IMR-90 (cell line): ENCODE measurements around the gene MS4A13. TPM values are rescaled to one million over a fixed set of nuclear protein-coding genes. Genes with fewer than 3 reads are reported as not detected.

Experiments used
- ATAC-seq: fragments of 200-7000 bp; cut with Tn5 transposase; 2 replicates; pipeline ENCODE4 v1.9.1; 2020; ENCODE audit warnings: low read depth, mild to moderate bottlenecking, moderate library complexity
- BruUV-seq: library from RNA; stranded (reverse); fragments of 400-500 nt; replicated peaks from 2 replicates; lab custom pipeline; 2021; lab: Mats Ljungman, UMichigan
- CTCF ChIA-PET: fragments of 300-600 bp; formaldehyde crosslinking; extraction: SDS; loops from one replicate; lab custom pipeline; 2021; ENCODE audit warnings: antibody characterized with exemption; lab: Yijun Ruan, JAX
- POLR2A ChIA-PET: fragments of 300-600 bp; sonication (Branson Sonifier 250); formaldehyde crosslinking; loops from one replicate; lab custom pipeline; 2022; ENCODE audit warnings: antibody characterized with exemption; ENCODE audit not compliant: unreplicated experiment; lab: Charles Lee
- DNase-seq: peaks from one replicate; pipeline ENCODE4 v3.0.0; 2013
- H2AFZ ChIP-seq: replicated peaks from 2 replicates; pipeline ENCODE3; 2013; ENCODE audit warnings: low read length, mild to moderate bottlenecking; ENCODE audit not compliant: poor library complexity
- H2AK5ac ChIP-seq: 2 replicates; pipeline ENCODE4 v1.6.1; 2013; ENCODE audit warnings: low read depth, low read length, inconsistent platforms
- H2AK9ac ChIP-seq: replicated peaks from 2 replicates; pipeline ENCODE3; 2013; ENCODE audit warnings: mild to moderate bottlenecking, low read depth, low read length, moderate library complexity; ENCODE audit not compliant: poor library complexity
- H2BK120ac ChIP-seq: 2 replicates; pipeline ENCODE4 v1.6.1; 2013; ENCODE audit warnings: low read depth, low read length, inconsistent platforms
- H2BK15ac ChIP-seq: 3 replicates; pipeline ENCODE4 v1.6.1; 2013; ENCODE audit warnings: low read depth, low read length, inconsistent platforms
- H2BK20ac ChIP-seq: 2 replicates; pipeline ENCODE4 v1.6.1; 2013; ENCODE audit warnings: low read depth, mild to moderate bottlenecking, inconsistent platforms, low read length, moderate library complexity
- H2BK5ac ChIP-seq: 2 replicates; pipeline ENCODE4 v1.6.1; 2013; ENCODE audit warnings: mild to moderate bottlenecking, low read depth, low read length, inconsistent platforms; ENCODE audit not compliant: poor library complexity, severe bottlenecking
- H3K14ac ChIP-seq: replicated peaks from 2 replicates; pipeline ENCODE4 v1.6.1; 2013; ENCODE audit warnings: low read depth, low read length, inconsistent platforms
- H3K18ac ChIP-seq: 2 replicates; pipeline ENCODE4 v1.6.1; 2013; ENCODE audit warnings: low read depth, low read length, control low read depth
- H3K23ac ChIP-seq: 2 replicates; pipeline ENCODE4 v1.6.1; 2013; ENCODE audit warnings: low read depth, low read length, inconsistent platforms
- H3K27ac ChIP-seq: 2 replicates; pipeline ENCODE4 v1.5.1; 2013; ENCODE audit warnings: mild to moderate bottlenecking, control low read depth, low read length; ENCODE audit not compliant: insufficient read depth
- H3K27me3 ChIP-seq: 2 replicates; pipeline ENCODE4 v1.6.1; 2013; ENCODE audit warnings: low read length; ENCODE audit not compliant: control insufficient read depth, insufficient read depth
- H3K36me3 ChIP-seq: 2 replicates; pipeline ENCODE4 v1.6.1; 2013; ENCODE audit warnings: low read length, mixed read lengths; ENCODE audit not compliant: control insufficient read depth, insufficient read depth
- H3K4ac ChIP-seq: 2 replicates; pipeline ENCODE4 v1.6.1; 2013; ENCODE audit warnings: low read depth, low read length, inconsistent platforms
- H3K4me1 ChIP-seq: 2 replicates; pipeline ENCODE4 v1.6.1; 2013; ENCODE audit warnings: low read length, mixed read lengths; ENCODE audit not compliant: control insufficient read depth, insufficient read depth
- H3K4me2 ChIP-seq: 2 replicates; pipeline ENCODE4 v1.6.1; 2013; ENCODE audit warnings: low read depth, mild to moderate bottlenecking, control low read depth, low read length, moderate library complexity
- H3K4me3 ChIP-seq: 2 replicates; pipeline ENCODE4 v1.5.1; 2013; ENCODE audit warnings: low read depth, mild to moderate bottlenecking, control low read depth, low read length, moderate library complexity; ENCODE audit not compliant: insufficient read depth
- H3K56ac ChIP-seq: 2 replicates; pipeline ENCODE4 v1.6.1; 2013; ENCODE audit warnings: low read length, inconsistent platforms; ENCODE audit not compliant: insufficient read depth; ENCODE audit errors: extremely low read depth
- H3K79me1 ChIP-seq, 2 experiments: 2 replicates each; pipeline ENCODE4 v1.6.1; 2013; ENCODE audit warnings: low read length in 2 of 2, inconsistent platforms in 1 of 2, low read depth in 1 of 2
- H3K9ac ChIP-seq: 2 replicates; pipeline ENCODE4 v1.6.1; 2013; ENCODE audit warnings: low read depth, low read length, control low read depth
- H3K9me1 ChIP-seq: 2 replicates; pipeline ENCODE4 v1.6.1; 2013; ENCODE audit warnings: low read length, inconsistent platforms; ENCODE audit not compliant: insufficient read depth
- H3K9me3 ChIP-seq: 2 replicates; pipeline ENCODE4 v1.6.1; 2013; ENCODE audit warnings: low read length; ENCODE audit not compliant: control insufficient read depth, insufficient read depth
- H4K20me1 ChIP-seq: 2 replicates; pipeline ENCODE4 v1.6.1; 2013; ENCODE audit warnings: low read length, inconsistent platforms; ENCODE audit not compliant: insufficient read depth
- H4K5ac ChIP-seq: 2 replicates; pipeline ENCODE4 v1.6.1; 2013; ENCODE audit warnings: mild to moderate bottlenecking, low read depth, low read length, control low read depth
- H4K8ac ChIP-seq, 2 experiments: 2 replicates each; pipeline ENCODE4 v1.6.1; 2013; ENCODE audit warnings: low read depth in 2 of 2, low read length in 2 of 2, control low read depth in 1 of 2, inconsistent platforms in 1 of 2
- H4K91ac ChIP-seq: 2 replicates; pipeline ENCODE4 v1.6.1; 2013; ENCODE audit warnings: low read depth, low read length, inconsistent platforms; ENCODE audit not compliant: insufficient read depth
- MAZ ChIP-seq: IDR thresholded peaks from 2 replicates; pipeline ENCODE4 v1.6.1; 2012; ENCODE audit warnings: low read depth, mild to moderate bottlenecking, low read length, improper control_type of control experiment, moderate library complexity, borderline replicate concordance
- WGBS, 2 experiments: methylation state at CpG; one replicate each; pipeline versions ENCODE4 v1.1.5 to v1.1.7; 2013; ENCODE audit warnings: missing lambda C conversion rate in 2 of 2; ENCODE audit not compliant: insufficient read length in 1 of 2; ENCODE audit errors: extremely low coverage in 2 of 2; 5-methylcytosine and 5-hydroxymethylcytosine counted together
- dilution Hi-C: fragments of 300-500 bp; cut with HindIII; formaldehyde crosslinking; loops from one replicate; pipeline ENCODE4 v1.14.3; 2018; ENCODE audit warnings: low sequenced_read_pairs; ENCODE audit not compliant: unreplicated experiment
- in situ Hi-C: fragments of 300-500 bp; cut with MboI; formaldehyde crosslinking; loops from 3 replicates; pipeline ENCODE4 v1.14.3; 2019; ENCODE audit warnings: low sequenced_read_pairs, inconsistent platforms, mixed read lengths
- intact Hi-C: fragments of 100-400 bp; cut with micrococcal nuclease; formaldehyde crosslinking; loops from 2 replicates; pipeline ENCODE4 v1.10.0; 2022
- polyA plus RNA-seq, 3 experiments: library from polyadenylated mRNA; depleted of rRNA; stranded (reverse); fragments of >200 nt; gene quantifications; 2 replicates each; pipeline ENCODE4 v1.2.3, GENCODE V29; 2012; ENCODE audit warnings: low replicate concordance in 1 of 3
- total RNA-seq: library from RNA; depleted of rRNA; stranded (reverse); fragments of >200 nt; gene quantifications from 2 replicates; pipeline ENCODE4 v1.2.3, GENCODE V29; 2012; rRNA removed
- TF ChIP-seq, protein P1 (sequence below): conservative IDR thresholded peaks from 2 replicates; pipeline ENCODE4 v1.5.1; 2012; ENCODE audit warnings: mild to moderate bottlenecking, low read depth, low read length, improper control_type of control experiment

The MS4A13 gene
- total and polyA plus RNA-seq, 2 of the 4 experiments (the other 2 are of a cell fraction): not detected

DNA sequence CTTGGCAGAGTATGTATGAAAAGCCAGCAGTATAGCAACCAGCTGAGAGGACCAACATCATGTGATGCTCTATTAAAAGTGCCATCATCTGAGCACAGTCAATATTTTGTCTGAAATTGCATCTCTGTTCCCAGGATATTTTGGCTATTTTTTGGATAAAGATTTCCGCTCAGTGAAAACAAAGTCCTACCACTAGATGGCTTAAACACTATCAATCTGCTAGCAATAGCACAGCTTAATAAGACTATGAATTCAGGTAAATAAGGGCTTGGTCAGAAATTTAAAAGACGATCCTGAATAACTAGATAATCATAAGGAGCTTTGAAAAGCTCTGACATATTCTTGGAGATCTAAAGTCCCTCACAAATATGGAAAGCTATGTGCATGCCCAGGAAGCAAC lies 74.4 kb downstream of the MS4A13 start:
- dilution Hi-C loops: no loop called here
- ATAC-seq: no peak
- WGBS, 2 experiments: no CpG with 5 or more reads among the region's 2 CpGs

More for the DNA sequence above, 74.4 kb downstream of the MS4A13 start:
- no peaks in the 10 kb centered on the region for H3K4me1 ChIP-seq
- no peak overlapping the region for H2BK120ac ChIP-seq
- H3K23ac ChIP-seq: no peak overlapping the region
- intact Hi-C loops (no loop called here), in situ Hi-C loops (loop anchor here (5.0 kb wide), 1 partner anchor 47 kb away; no protein-coding TSS in a partner anchor)
- CTCF ChIA-PET: no interaction called here
- H2AFZ ChIP-seq: no peak overlapping the region
- H2BK5ac ChIP-seq: no peak overlapping the region
- H3K9ac ChIP-seq: no peak overlapping the region
- H3K4me3 ChIP-seq: no peak overlapping the region
- DNase-seq: no peak
- no peak overlapping the region for H2AK9ac ChIP-seq
- TF ChIP-seq, protein P1, sequence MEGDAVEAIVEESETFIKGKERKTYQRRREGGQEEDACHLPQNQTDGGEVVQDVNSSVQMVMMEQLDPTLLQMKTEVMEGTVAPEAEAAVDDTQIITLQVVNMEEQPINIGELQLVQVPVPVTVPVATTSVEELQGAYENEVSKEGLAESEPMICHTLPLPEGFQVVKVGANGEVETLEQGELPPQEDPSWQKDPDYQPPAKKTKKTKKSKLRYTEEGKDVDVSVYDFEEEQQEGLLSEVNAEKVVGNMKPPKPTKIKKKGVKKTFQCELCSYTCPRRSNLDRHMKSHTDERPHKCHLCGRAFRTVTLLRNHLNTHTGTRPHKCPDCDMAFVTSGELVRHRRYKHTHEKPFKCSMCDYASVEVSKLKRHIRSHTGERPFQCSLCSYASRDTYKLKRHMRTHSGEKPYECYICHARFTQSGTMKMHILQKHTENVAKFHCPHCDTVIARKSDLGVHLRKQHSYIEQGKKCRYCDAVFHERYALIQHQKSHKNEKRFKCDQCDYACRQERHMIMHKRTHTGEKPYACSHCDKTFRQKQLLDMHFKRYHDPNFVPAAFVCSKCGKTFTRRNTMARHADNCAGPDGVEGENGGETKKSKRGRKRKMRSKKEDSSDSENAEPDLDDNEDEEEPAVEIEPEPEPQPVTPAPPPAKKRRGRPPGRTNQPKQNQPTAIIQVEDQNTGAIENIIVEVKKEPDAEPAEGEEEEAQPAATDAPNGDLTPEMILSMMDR: 0 out of 2 replicates have a peak, but pooled peaks have one; percentile 17
- TF ChIP-seq MAZ: no peak
- no peak overlapping the region for H3K4ac ChIP-seq
- no peak overlapping the region for H3K4me2 ChIP-seq
- no peaks in the 10 kb centered on the region for H3K27me3 ChIP-seq
- H2AK5ac ChIP-seq: no peak overlapping the region
- BruUV-seq: no TSS peak
- H4K20me1 ChIP-seq: no peaks in the 10 kb centered on the region
- no peak overlapping the region for H4K8ac ChIP-seq
- H3K9me1 ChIP-seq: no peaks in the 10 kb centered on the region
- H2BK20ac ChIP-seq: no peak overlapping the region
- no peak overlapping the region for H4K91ac ChIP-seq
- H3K9me3 ChIP-seq: peaks cover 9% of the 10 kb centered on the region
- H3K27ac ChIP-seq: no peak overlapping the region
- no peak overlapping the region for H3K18ac ChIP-seq
- no peak overlapping the region for H2BK15ac ChIP-seq
- H3K14ac ChIP-seq: no peak overlapping the region
- no peak overlapping the region for H4K5ac ChIP-seq
- H3K36me3 ChIP-seq: no peaks in the 10 kb centered on the region
- POLR2A ChIA-PET: no interaction called here
- H3K79me1 ChIP-seq: no peaks in the 10 kb centered on the region
- H3K56ac ChIP-seq: no peak overlapping the region

Other genes with a start within 250 kb of the MS4A13 start
- gene MS4A4A, start 234.7 kb upstream of the MS4A13 start, total RNA-seq: not detected in 2 replicates
- not detected in 2 replicates for gene MS4A4A, start 234.7 kb upstream of the MS4A13 start, polyA plus RNA-seq (2012; rRNA removed)
- gene MS4A6E, start 188.1 kb upstream of the MS4A13 start, total RNA-seq: not detected in 2 replicates
- gene MS4A6E, start 188.1 kb upstream of the MS4A13 start, polyA plus RNA-seq (2012; rRNA removed): not detected in 2 replicates
- gene MS4A7, start 136.9 kb upstream of the MS4A13 start, total RNA-seq: not detected in 2 replicates
- not detected in 2 replicates for gene MS4A7, start 136.9 kb upstream of the MS4A13 start, polyA plus RNA-seq (2012; rRNA removed)
- not detected in 2 replicates for gene MS4A14, start 118.9 kb upstream of the MS4A13 start, total RNA-seq
- not detected in 2 replicates for gene MS4A14, start 118.9 kb upstream of the MS4A13 start, polyA plus RNA-seq (2012; rRNA removed)
- gene MS4A5, start 85.8 kb upstream of the MS4A13 start, total RNA-seq: not detected in 2 replicates
- gene MS4A5, start 85.8 kb upstream of the MS4A13 start, polyA plus RNA-seq (2012; rRNA removed): not detected in 2 replicates
- not detected in 2 replicates for gene MS4A1, start 59.5 kb upstream of the MS4A13 start, total RNA-seq
- not detected in 2 replicates for gene MS4A1, start 59.5 kb upstream of the MS4A13 start, polyA plus RNA-seq (2012; rRNA removed)
- not detected in 2 replicates for gene MS4A12, start 22.6 kb upstream of the MS4A13 start, total RNA-seq
- not detected in 2 replicates for gene MS4A12, start 22.6 kb upstream of the MS4A13 start, polyA plus RNA-seq (2012; rRNA removed)
- gene MS4A8, start 184.2 kb downstream of the MS4A13 start, total RNA-seq: not detected in 2 replicates
- gene MS4A8, start 184.2 kb downstream of the MS4A13 start, polyA plus RNA-seq (2012; rRNA removed): not detected in 2 replicates
- not detected in 2 replicates for gene MS4A18, start 209.3 kb downstream of the MS4A13 start, total RNA-seq
- not detected in 2 replicates for gene MS4A18, start 209.3 kb downstream of the MS4A13 start, polyA plus RNA-seq (2012; rRNA removed)
- gene MS4A15, start 241.5 kb downstream of the MS4A13 start, total RNA-seq: not detected in 2 replicates
- gene MS4A15, start 241.5 kb downstream of the MS4A13 start, polyA plus RNA-seq (2012; rRNA removed): not detected in 2 replicates